CD4-positive, alpha-beta memory T cell (primary cell): ENCODE data around the gene PTPRD. TPM values are rescaled to one million over a fixed set of nuclear protein-coding genes. Genes with fewer than 3 reads are reported as not detected.

ENCODE experiments used
- CTCF ChIA-PET: fragments of 350-600 bp; sonication (Branson Sonifier 250); formaldehyde crosslinking; loops from one replicate; lab custom pipeline; 2021; ENCODE audit warnings: inconsistent platforms; ENCODE audit not compliant: partially characterized antibody; lab: Charles Lee
- POLR2A ChIA-PET: fragments of 350-600 bp; sonication (Branson Sonifier 250); formaldehyde crosslinking; loops from one replicate; lab custom pipeline; 2021; ENCODE audit not compliant: partially characterized antibody; lab: Charles Lee
- DNase-seq, 5 donors: peaks; one replicate each; pipeline versions ENCODE4 v3.0.0 to v3.0.0-alpha.2; 2020 to 2022; ENCODE audit warnings: mixed read lengths in 1 of 5
- H3K27ac ChIP-seq: one replicate; pipeline ENCODE4 v1.7.0; 2013; ENCODE audit warnings: low read depth, low read length
- H3K27me3 ChIP-seq: 2 replicates; pipeline ENCODE4 v1.7.0; 2013; ENCODE audit warnings: mild to moderate bottlenecking, low read length, moderate library complexity; ENCODE audit not compliant: insufficient read depth
- H3K36me3 ChIP-seq: 2 replicates; pipeline ENCODE4 v1.7.0; 2013; ENCODE audit warnings: mild to moderate bottlenecking, low read length, moderate library complexity; ENCODE audit not compliant: insufficient read depth
- H3K4me1 ChIP-seq: 2 replicates; pipeline ENCODE4 v1.7.0; 2013; ENCODE audit warnings: mild to moderate bottlenecking, low read length, moderate library complexity; ENCODE audit not compliant: insufficient read depth
- H3K4me3 ChIP-seq, 2 donors: one replicate each; pipeline ENCODE4 v1.7.0; 2013; ENCODE audit warnings: low read length in 2 of 2, mild to moderate bottlenecking in 1 of 2
- H3K9me3 ChIP-seq, 2 donors: one replicate each; pipeline ENCODE4 v1.7.0; 2013; ENCODE audit warnings: low read length in 2 of 2, control low read depth in 1 of 2; ENCODE audit not compliant: control insufficient read depth in 1 of 2
- H3K27ac Mint-ChIP-seq, 7 donors: one replicate each; pipeline ENCODE4 v1.8.0; 2020 to 2021; ENCODE audit warnings: mixed read lengths in 7 of 7, mild to moderate bottlenecking in 6 of 7, inconsistent platforms in 3 of 7, moderate library complexity in 3 of 7
- H3K27me3 Mint-ChIP-seq, 2 donors: one replicate each; pipeline ENCODE4 v1.8.0; 2020 to 2021; ENCODE audit warnings: mixed read lengths in 2 of 2
- H3K36me3 Mint-ChIP-seq, 2 donors: one replicate each; pipeline ENCODE4 v1.8.0; 2020 to 2021; ENCODE audit warnings: mixed read lengths in 2 of 2, inconsistent platforms in 1 of 2, mild to moderate bottlenecking in 1 of 2
- H3K4me1 Mint-ChIP-seq, 4 donors: one replicate each; pipeline ENCODE4 v1.8.0; 2020 to 2021; ENCODE audit warnings: mixed read lengths in 4 of 4, mild to moderate bottlenecking in 1 of 4
- H3K4me3 Mint-ChIP-seq, 8 donors: one replicate each; pipeline ENCODE4 v1.8.0; 2020 to 2021; ENCODE audit warnings: mixed read lengths in 8 of 8, mild to moderate bottlenecking in 7 of 8, moderate library complexity in 6 of 8, inconsistent platforms in 3 of 8
- H3K9me3 Mint-ChIP-seq, 8 donors: one replicate each; pipeline ENCODE4 v1.8.0; 2020 to 2021; ENCODE audit warnings: mixed read lengths in 8 of 8, mild to moderate bottlenecking in 5 of 8, inconsistent platforms in 3 of 8, moderate library complexity in 1 of 8
- intact Hi-C: fragments of 100-400 bp; cut with micrococcal nuclease; formaldehyde crosslinking; loops from one replicate; pipeline ENCODE4 v1.15.1; 2023
- polyA plus RNA-seq, 2 donors: library from polyadenylated mRNA; unstranded; fragments of 300-500 nt; fragmentation: Illumina TruSeq; gene quantifications; one replicate each; pipeline ENCODE4 v1.2.3, GENCODE V29; 2021
- total RNA-seq, 2 experiments: library from RNA; stranded (reverse); gene quantifications; one replicate each; pipeline ENCODE4 v1.2.3, GENCODE V29; 2021

The PTPRD gene
- total and polyA plus RNA-seq, 4 experiments from 2014 or later: not detected

GRCh38 chr9:8868632-8869031 lies 1744.2 kb downstream of the PTPRD start:
- Mint-ChIP-seq H3K27me3 (peaks cover 2% of the 10 kb centered on the region in 2 donors), H3K4me1 (no peaks in the 10 kb centered on the region), H3K4me3 (no peak overlapping the region), H3K9me3 (no peaks in the 10 kb centered on the region), H3K27ac (no peak overlapping the region), H3K36me3 (no peaks in the 10 kb centered on the region)
- CTCF ChIA-PET: no interaction called here
- Histone ChIP-seq H3K4me1 (no peaks in the 10 kb centered on the region), H3K27ac (no peak overlapping the region), H3K4me3 (no peak overlapping the region), H3K36me3 (no peaks in the 10 kb centered on the region), H3K27me3 (no peaks in the 10 kb centered on the region), H3K9me3 (no peaks in the 10 kb centered on the region)
- intact Hi-C loops: no loop called here
- no peak for DNase-seq
- POLR2A ChIA-PET: no interaction called here

GRCh38 chr9:8867148-8867547 lies 1745.7 kb downstream of the PTPRD start:
- CTCF ChIA-PET: no interaction called here
- peaks cover 2% of the 10 kb centered on the region in 2 donors for H3K27me3 Mint-ChIP-seq
- Histone ChIP-seq H3K9me3 (no peaks in the 10 kb centered on the region), H3K27me3 (no peaks in the 10 kb centered on the region), H3K4me1 (no peaks in the 10 kb centered on the region), H3K36me3 (no peaks in the 10 kb centered on the region), H3K4me3 (no peak overlapping the region), H3K27ac (no peak overlapping the region)
- H3K4me3 Mint-ChIP-seq: no peak overlapping the region
- H3K36me3 Mint-ChIP-seq: no peaks in the 10 kb centered on the region
- DNase-seq: no peak
- intact Hi-C loops: no loop called here
- H3K4me1 Mint-ChIP-seq: no peaks in the 10 kb centered on the region
- POLR2A ChIA-PET: no interaction called here
- H3K27ac Mint-ChIP-seq: no peak overlapping the region
- no peaks in the 10 kb centered on the region for H3K9me3 Mint-ChIP-seq

- POLR2A ChIA-PET: no interaction called here
- no peak overlapping the region for H3K27ac Mint-ChIP-seq
- H3K4me3 ChIP-seq: no peak overlapping the region
Measured at GRCh38 chr9:8864545-8864896, 1748.3 kb downstream of the PTPRD start.

GRCh38 chr9:8863886-8864544 lies 1748.8 kb downstream of the PTPRD start:
- H3K27ac ChIP-seq: no peak overlapping the region
- Mint-ChIP-seq H3K36me3 (no peaks in the 10 kb centered on the region), H3K9me3 (peaks cover 0 to 2% (median 0%) of the 10 kb centered on the region in 8 donors), H3K27me3 (peaks cover 7 to 15% of the 10 kb centered on the region in 2 donors), H3K4me3 (no peak overlapping the region), H3K4me1 (peaks cover 0 to 8% (median under 1%) of the 10 kb centered on the region in 4 donors), H3K27ac (no peak overlapping the region)
- intact Hi-C loops: no loop called here
- CTCF ChIA-PET: no interaction called here
- H3K27me3 ChIP-seq: no peaks in the 10 kb centered on the region
- no peaks in the 10 kb centered on the region for H3K36me3 ChIP-seq
- no peaks in the 10 kb centered on the region for H3K9me3 ChIP-seq
- POLR2A ChIA-PET: no interaction called here
- no peak overlapping the region for H3K4me3 ChIP-seq
- H3K4me1 ChIP-seq: no peaks in the 10 kb centered on the region
- no peak for DNase-seq

More at GRCh38 chr9:8864545-8864896, 1748.3 kb downstream of the PTPRD start:
- H3K4me3 Mint-ChIP-seq: no peak overlapping the region
- H3K27me3 Mint-ChIP-seq: peaks cover 5 to 10% of the 10 kb centered on the region in 2 donors
- H3K4me1 ChIP-seq: no peaks in the 10 kb centered on the region
- peaks cover 0 to 2% (median 0%) of the 10 kb centered on the region in 4 donors for H3K4me1 Mint-ChIP-seq
- H3K27me3 ChIP-seq: no peaks in the 10 kb centered on the region
- H3K36me3 Mint-ChIP-seq: no peaks in the 10 kb centered on the region
- H3K36me3 ChIP-seq: no peaks in the 10 kb centered on the region
- CTCF ChIA-PET: no interaction called here
- H3K9me3 ChIP-seq: no peaks in the 10 kb centered on the region
- peaks cover 0 to 2% (median 0%) of the 10 kb centered on the region in 8 donors for H3K9me3 Mint-ChIP-seq
- DNase-seq: no peak
- no peak overlapping the region for H3K27ac ChIP-seq
- intact Hi-C loops: no loop called here

GRCh38 chr9:8863069-8863468 lies 1749.7 kb downstream of the PTPRD start:
- H3K36me3 ChIP-seq: no peaks in the 10 kb centered on the region
- no peak overlapping the region for H3K27ac ChIP-seq
- H3K4me3 ChIP-seq: no peak overlapping the region
- H3K27me3 Mint-ChIP-seq: peaks cover 10 to 15% of the 10 kb centered on the region in 2 donors
- no peak overlapping the region for H3K4me3 Mint-ChIP-seq
- H3K36me3 Mint-ChIP-seq: no peaks in the 10 kb centered on the region
- no peak overlapping the region for H3K27ac Mint-ChIP-seq
- H3K27me3 ChIP-seq: no peaks in the 10 kb centered on the region
- CTCF ChIA-PET: no interaction called here
- H3K9me3 Mint-ChIP-seq: peaks cover 0 to 3% (median 0%) of the 10 kb centered on the region in 8 donors
- H3K4me1 Mint-ChIP-seq: peaks cover 0 to 15% (median 2%) of the 10 kb centered on the region in 4 donors
- H3K4me1 ChIP-seq: no peaks in the 10 kb centered on the region
- DNase-seq: no peak
- H3K9me3 ChIP-seq: no peaks in the 10 kb centered on the region
- POLR2A ChIA-PET: no interaction called here
- intact Hi-C loops: no loop called here

GRCh38 chr9:8860925-8861324 lies 1751.9 kb downstream of the PTPRD start:
- ChIA-PET POLR2A (interaction anchor here (0.6 kb wide), 1 partner anchor 98 kb away, joined by 3 read pairs; no protein-coding TSS in a partner anchor), CTCF (no interaction called here)
- H3K27me3 Mint-ChIP-seq: peaks cover 18 to 26% of the 10 kb centered on the region in 2 donors
- Histone ChIP-seq H3K9me3 (no peaks in the 10 kb centered on the region), H3K4me1 (peaks cover 6% of the 10 kb centered on the region), H3K27me3 (peaks cover 12% of the 10 kb centered on the region), H3K36me3 (no peaks in the 10 kb centered on the region), H3K4me3 (no peak overlapping the region), H3K27ac (no peak overlapping the region)
- H3K36me3 Mint-ChIP-seq: no peaks in the 10 kb centered on the region
- no peak overlapping the region for H3K27ac Mint-ChIP-seq
- H3K9me3 Mint-ChIP-seq: peaks cover 0 to 3% (median 0%) of the 10 kb centered on the region in 8 donors
- no peak overlapping the region for H3K4me3 Mint-ChIP-seq
- intact Hi-C loops: no loop called here
- no peak for DNase-seq
- peaks cover 2 to 25% (median 10%) of the 10 kb centered on the region in 4 donors for H3K4me1 Mint-ChIP-seq

- peaks cover 16% of the 10 kb centered on the region for H3K27me3 ChIP-seq
- peaks cover 6% of the 10 kb centered on the region for H3K4me1 ChIP-seq
- H3K36me3 ChIP-seq: no peaks in the 10 kb centered on the region
- H3K9me3 ChIP-seq: no peaks in the 10 kb centered on the region
- no peak for DNase-seq
- ChIA-PET POLR2A (no interaction called here), CTCF (no interaction called here)
- Mint-ChIP-seq H3K27ac (no peak overlapping the region), H3K9me3 (peaks cover 0 to 3% (median 0%) of the 10 kb centered on the region in 8 donors), H3K4me3 (no peak overlapping the region), H3K27me3 (peaks cover 18 to 28% of the 10 kb centered on the region in 2 donors), H3K36me3 (no peaks in the 10 kb centered on the region), H3K4me1 (peaks cover 2 to 25% (median 10%) of the 10 kb centered on the region in 4 donors)
- intact Hi-C loops: no loop called here
- no peak overlapping the region for H3K4me3 ChIP-seq
- H3K27ac ChIP-seq: no peak overlapping the region
Measured at GRCh38 chr9:8860086-8860485, 1752.7 kb downstream of the PTPRD start.
